Colonic mucosa (tissue), 4 donors: ENCODE measurements around the gene SPN. TPM values are rescaled to one million over a fixed set of nuclear protein-coding genes. Genes with fewer than 3 reads are reported as not detected.
"Not testable (repeated sequence)": the region's sequence is repeated elsewhere in the genome, so short reads cannot be mapped to it uniquely, and the experiment has no call there.

Source experiments
- DNase-seq: peaks from one replicate; pipeline ENCODE4 v3.0.0-alpha.2; 2020
- H3K27ac ChIP-seq: fragments of 200-600 bp; one replicate; pipeline ENCODE4 v1.8.0; 2021
- H3K27me3 ChIP-seq: fragments of 200-600 bp; one replicate; pipeline ENCODE4 v1.8.0; 2021
- H3K36me3 ChIP-seq: fragments of 200-600 bp; one replicate; pipeline ENCODE4 v1.8.0; 2021
- H3K4me1 ChIP-seq: fragments of 200-600 bp; one replicate; pipeline ENCODE4 v1.8.0; 2021; ENCODE audit warnings: mild to moderate bottlenecking
- H3K4me3 ChIP-seq: fragments of 200-600 bp; one replicate; pipeline ENCODE4 v1.8.0; 2021
- H3K9ac ChIP-seq, 2 donors: one replicate each; pipeline ENCODE4 v1.7.0; 2013; ENCODE audit warnings: control low read depth in 2 of 2, low read depth in 2 of 2, low read length in 2 of 2
- H3K9me3 ChIP-seq: fragments of 200-600 bp; one replicate; pipeline ENCODE4 v1.8.0; 2021
- intact Hi-C: fragments of 100-400 bp; cut with DNase I; formaldehyde crosslinking; loops from one replicate; pipeline ENCODE4 v1.14.1; 2022
- total RNA-seq, 2 donors: library from RNA; stranded (reverse); fragmentation: NEBNext Ultra II Directional in 1 of 2; extraction: Animal tissue kit (Norgen Biotek cat#: 25700) in 1 of 2; gene quantifications; one replicate each; pipeline ENCODE4 v1.2.1, GENCODE V29; 2021
- TF ChIP-seq, protein P1 (sequence below): fragments of 200-600 bp; IDR thresholded peaks from one replicate; pipeline ENCODE4 v1.8.0; 2022; ENCODE audit warnings: antibody characterized with exemption, mild to moderate bottlenecking
- donor health status: healthy.
- donor health status: DM: no; HTN: no; CAD: no.
- donor health status: DM: no; HTN: no; CAD: no.

Gene SPN
- total RNA-seq, 2 donors from 2014 or later: 2.3 to 3.7 TPM

DNA sequence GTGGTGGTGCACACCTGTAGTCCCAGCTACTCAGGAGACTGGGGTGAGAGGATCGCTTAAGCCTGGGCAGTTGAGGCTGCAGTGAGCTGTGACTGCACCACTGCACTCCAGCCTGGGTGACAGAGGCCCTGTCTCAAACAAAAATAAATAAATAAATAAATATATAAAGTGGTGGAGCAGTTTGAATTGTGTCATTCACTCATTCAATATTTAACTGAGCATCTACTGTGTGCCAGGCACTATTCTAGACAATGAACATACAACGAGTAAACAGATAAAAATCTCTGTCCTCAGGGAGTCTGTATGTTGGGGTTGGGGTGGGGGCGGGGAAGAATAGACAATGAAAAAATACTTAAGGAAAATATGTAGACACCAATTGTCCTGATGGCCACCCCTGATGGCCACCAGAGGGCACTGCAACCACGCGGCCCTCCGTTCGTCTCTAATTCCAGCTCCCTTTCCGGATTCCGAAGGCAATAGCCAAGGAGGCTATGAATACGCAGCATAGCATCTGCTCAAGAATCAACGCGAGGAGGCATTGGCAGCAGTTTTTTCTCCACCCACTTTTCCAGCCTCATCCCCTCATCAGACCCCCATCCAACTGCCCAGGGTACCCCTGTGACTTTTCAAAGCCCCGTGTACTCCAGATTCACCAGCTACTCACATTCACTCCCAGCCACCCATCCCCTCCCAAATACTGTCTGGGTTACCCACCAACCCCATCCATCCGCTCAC lies 37.4 kb downstream of the SPN start:
- H3K36me3 ChIP-seq: no peaks in the 10 kb centered on the region
- no peaks in the 10 kb centered on the region for H3K4me1 ChIP-seq
- H3K9ac ChIP-seq: peak overlapping the region; percentile 34 to 35
- TF ChIP-seq, protein P1, sequence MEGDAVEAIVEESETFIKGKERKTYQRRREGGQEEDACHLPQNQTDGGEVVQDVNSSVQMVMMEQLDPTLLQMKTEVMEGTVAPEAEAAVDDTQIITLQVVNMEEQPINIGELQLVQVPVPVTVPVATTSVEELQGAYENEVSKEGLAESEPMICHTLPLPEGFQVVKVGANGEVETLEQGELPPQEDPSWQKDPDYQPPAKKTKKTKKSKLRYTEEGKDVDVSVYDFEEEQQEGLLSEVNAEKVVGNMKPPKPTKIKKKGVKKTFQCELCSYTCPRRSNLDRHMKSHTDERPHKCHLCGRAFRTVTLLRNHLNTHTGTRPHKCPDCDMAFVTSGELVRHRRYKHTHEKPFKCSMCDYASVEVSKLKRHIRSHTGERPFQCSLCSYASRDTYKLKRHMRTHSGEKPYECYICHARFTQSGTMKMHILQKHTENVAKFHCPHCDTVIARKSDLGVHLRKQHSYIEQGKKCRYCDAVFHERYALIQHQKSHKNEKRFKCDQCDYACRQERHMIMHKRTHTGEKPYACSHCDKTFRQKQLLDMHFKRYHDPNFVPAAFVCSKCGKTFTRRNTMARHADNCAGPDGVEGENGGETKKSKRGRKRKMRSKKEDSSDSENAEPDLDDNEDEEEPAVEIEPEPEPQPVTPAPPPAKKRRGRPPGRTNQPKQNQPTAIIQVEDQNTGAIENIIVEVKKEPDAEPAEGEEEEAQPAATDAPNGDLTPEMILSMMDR: peak; percentile 86
- no peaks in the 10 kb centered on the region for H3K9me3 ChIP-seq
- H3K27me3 ChIP-seq: no peaks in the 10 kb centered on the region
- no peak overlapping the region for H3K27ac ChIP-seq
- peak; percentile 83 for DNase-seq
- H3K4me3 ChIP-seq: no peak overlapping the region
- intact Hi-C loops: loop anchor here (5.0 kb wide), 1 partner anchor 322 kb away; the partner anchor contains the start of gene C16orf92

DNA sequence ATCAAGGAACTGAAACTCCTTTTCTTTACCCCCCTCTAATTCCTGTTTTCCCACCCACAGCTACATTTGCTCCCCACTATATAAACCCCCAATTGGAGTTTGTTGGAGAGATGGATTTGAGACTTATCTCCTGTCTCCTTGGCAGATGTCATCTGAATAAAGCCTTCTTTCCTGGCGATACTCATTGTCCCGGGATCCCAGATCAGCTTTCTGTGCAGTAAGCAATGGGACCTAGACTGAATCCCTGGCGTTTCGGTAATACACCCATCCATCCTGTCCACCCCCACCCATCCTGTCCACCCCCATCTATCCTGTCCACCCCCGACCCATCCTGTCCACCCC lies 38.1 kb downstream of the SPN start:
- no peak overlapping the region for H3K27ac ChIP-seq
- DNase-seq: no peak
- H3K27me3 ChIP-seq: no peaks in the 10 kb centered on the region
- H3K4me1 ChIP-seq: no peaks in the 10 kb centered on the region
- H3K9me3 ChIP-seq: no peaks in the 10 kb centered on the region
- intact Hi-C loops: loop anchor here (5.0 kb wide), 1 partner anchor 321 kb away; the partner anchor contains the start of gene C16orf92
- no peaks in the 10 kb centered on the region for H3K36me3 ChIP-seq
- TF ChIP-seq, protein P1: no peak
- H3K9ac ChIP-seq: no peak overlapping the region
- no peak overlapping the region for H3K4me3 ChIP-seq

GRCh38 chr16:29702269-29702668 lies 39.2 kb downstream of the SPN start:
- DNase-seq: no peak
- intact Hi-C loops: loop anchor here (5.0 kb wide), 1 partner anchor 320 kb away; the partner anchor contains the start of gene C16orf92
- TF ChIP-seq, protein P1: no peak
- Histone ChIP-seq H3K9me3 (no peaks in the 10 kb centered on the region), H3K4me1 (no peaks in the 10 kb centered on the region), H3K27ac (no peak overlapping the region), H3K27me3 (no peaks in the 10 kb centered on the region), H3K36me3 (no peaks in the 10 kb centered on the region), H3K9ac (no peak overlapping the region), H3K4me3 (no peak overlapping the region)

- intact Hi-C loops: no loop called here
- H3K4me1 ChIP-seq: no peaks in the 10 kb centered on the region
Observed at GRCh38 chr16:29705030-29705429, 42.0 kb downstream of the SPN start.

GRCh38 chr16:29707160-29707559 lies 44.1 kb downstream of the SPN start:
- DNase-seq, H3K9ac ChIP-seq, H3K9me3 ChIP-seq, H3K4me3 ChIP-seq, H3K27me3 ChIP-seq, H3K36me3 ChIP-seq, H3K4me1 ChIP-seq, intact Hi-C loops, H3K27ac ChIP-seq: not testable (repeated sequence)

More at GRCh38 chr16:29705030-29705429, 42.0 kb downstream of the SPN start:
- DNase-seq: no peak
- Histone ChIP-seq H3K27me3 (no peaks in the 10 kb centered on the region), H3K27ac (no peak overlapping the region), H3K4me3 (no peak overlapping the region), H3K9ac (no peak overlapping the region), H3K36me3 (no peaks in the 10 kb centered on the region), H3K9me3 (no peaks in the 10 kb centered on the region)
- TF ChIP-seq, protein P1: no peak

DNA sequence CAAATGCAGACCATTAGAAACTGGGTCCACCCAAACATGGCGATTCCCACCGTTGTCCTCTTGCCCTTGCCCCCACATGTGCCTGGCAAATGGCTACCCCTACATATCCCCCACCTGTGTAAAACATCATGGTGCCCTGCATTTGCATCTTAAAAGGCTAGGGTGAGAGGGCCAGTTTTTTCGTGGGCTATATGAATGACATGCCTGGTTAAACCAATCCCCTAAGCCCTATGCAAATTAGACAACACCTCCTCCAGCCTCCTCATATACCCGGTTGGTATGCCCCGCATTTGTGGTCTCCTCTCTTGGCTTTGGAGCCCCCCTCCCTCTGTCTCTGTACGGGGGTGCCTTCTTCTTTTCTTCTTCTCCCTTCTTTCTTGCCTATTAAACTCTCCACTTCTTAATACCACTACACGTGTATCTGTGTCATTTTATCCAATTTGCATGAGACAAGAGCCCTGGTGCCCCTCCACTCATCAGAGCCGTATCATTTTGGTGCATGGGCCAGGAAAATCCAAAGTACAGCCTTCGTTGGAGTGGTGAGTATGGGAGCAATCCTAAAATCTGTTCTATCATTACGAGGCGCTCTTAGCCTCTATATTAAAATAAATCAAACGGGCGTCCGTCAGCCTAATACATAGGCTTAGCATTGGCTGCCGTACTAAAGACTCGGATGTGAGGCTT lies 46.0 kb downstream of the SPN start:
- H3K4me1 ChIP-seq: no peaks in the 10 kb centered on the region
- H3K27ac ChIP-seq: no peak overlapping the region
- intact Hi-C loops: no loop called here
- H3K9me3 ChIP-seq: no peaks in the 10 kb centered on the region
- no peaks in the 10 kb centered on the region for H3K36me3 ChIP-seq
- H3K4me3 ChIP-seq: no peak overlapping the region
- no peak overlapping the region for H3K9ac ChIP-seq
- DNase-seq: no peak
- TF ChIP-seq, protein P1: no peak
- no peaks in the 10 kb centered on the region for H3K27me3 ChIP-seq

GRCh38 chr16:29709657-29710056 lies 46.6 kb downstream of the SPN start:
- H3K27me3 ChIP-seq, H3K9ac ChIP-seq, H3K4me3 ChIP-seq, H3K4me1 ChIP-seq, DNase-seq, H3K9me3 ChIP-seq, H3K36me3 ChIP-seq, intact Hi-C loops, H3K27ac ChIP-seq: not testable (repeated sequence)
